Natural killer cell (primary cell): ENCODE data around the gene CNNM3. TPM values are rescaled to one million over a fixed set of nuclear protein-coding genes. Genes with fewer than 3 reads are reported as not detected.

Source experiments
- ATAC-seq, 3 donors: fragments of 150-1000 bp in 2 of 3; fragments of 200-7000 bp in 1 of 3; cut with Tn5 transposase; 1 replicate in 1 of 3; 2 replicates in 2 of 3; pipeline ENCODE4 v1.10.0; 2021; ENCODE audit warnings: mild to moderate bottlenecking in 2 of 3, moderate library complexity in 2 of 3
- DNase-seq, 2 donors: peaks; one replicate each; pipeline versions ENCODE4 v3.0.0 to v3.0.0-alpha.2; 2013 to 2021; ENCODE audit warnings: mixed read lengths in 1 of 2
- H3K27ac ChIP-seq: one replicate; pipeline ENCODE4 v1.5.1; 2013; ENCODE audit warnings: mild to moderate bottlenecking, low read length
- H3K27me3 ChIP-seq: one replicate; pipeline ENCODE4 v1.6.1; 2013; ENCODE audit warnings: low read length; ENCODE audit not compliant: control insufficient read depth, insufficient read depth
- H3K36me3 ChIP-seq: one replicate; pipeline ENCODE4 v1.6.1; 2013; ENCODE audit warnings: low read length; ENCODE audit not compliant: control insufficient read depth, insufficient read depth
- H3K4me1 ChIP-seq: one replicate; pipeline ENCODE4 v1.6.1; 2013; ENCODE audit warnings: low read length; ENCODE audit not compliant: control insufficient read depth, insufficient read depth
- H3K4me3 ChIP-seq: one replicate; pipeline ENCODE4 v1.5.1; 2013; ENCODE audit warnings: low read length
- H3K9me3 ChIP-seq: one replicate; pipeline ENCODE4 v1.6.1; 2013; ENCODE audit warnings: low read length; ENCODE audit not compliant: control insufficient read depth, insufficient read depth
- H3K27ac Mint-ChIP-seq, 2 donors: one replicate each; pipeline ENCODE4 v1.8.0; 2022; ENCODE audit warnings: mild to moderate bottlenecking in 2 of 2, mixed read lengths in 2 of 2, moderate library complexity in 1 of 2
- H3K27me3 Mint-ChIP-seq, 2 donors: one replicate each; pipeline ENCODE4 v1.8.0; 2022; ENCODE audit warnings: low read depth in 2 of 2, mixed read lengths in 2 of 2
- H3K36me3 Mint-ChIP-seq: one replicate; pipeline ENCODE4 v1.8.0; 2022; ENCODE audit warnings: mixed read lengths
- H3K4me1 Mint-ChIP-seq, 2 donors: one replicate each; pipeline ENCODE4 v1.8.0; 2022; ENCODE audit warnings: mixed read lengths in 2 of 2
- H3K4me3 Mint-ChIP-seq: one replicate; pipeline ENCODE4 v1.8.0; 2022; ENCODE audit warnings: mild to moderate bottlenecking, moderate library complexity, mixed read lengths
- H3K9me3 Mint-ChIP-seq, 2 donors: one replicate each; pipeline ENCODE4 v1.8.0; 2022; ENCODE audit warnings: mixed read lengths in 2 of 2
- CTCF ChIP-seq: fragments of 200-600 bp; IDR thresholded peaks from one replicate; pipeline ENCODE4 v1.8.0; 2022; ENCODE audit warnings: antibody characterized with exemption
- WGBS: methylation state at CpG from one replicate; pipeline ENCODE4 v1.1.7; 2013; ENCODE audit warnings: missing lambda C conversion rate; ENCODE audit not compliant: insufficient coverage; 5-methylcytosine and 5-hydroxymethylcytosine counted together
- intact Hi-C: fragments of 100-400 bp; cut with micrococcal nuclease; formaldehyde crosslinking; loops from one replicate; pipeline ENCODE4 v1.14.2; 2022
- total RNA-seq, 4 donors: library from RNA; stranded (reverse); fragments of 120-200 nt in 1 of 4; gene quantifications; one replicate each; pipeline versions ENCODE4 v1.2.3 to v1.2.4, GENCODE V29; 2013 to 2022

The CNNM3 gene
- total RNA-seq, 3 donors from 2014 or later (not counting 1 experiment from before 2014, with no cell fraction given) = 33.8 to 55.2 (median 45.6) TPM

GRCh38 chr2:96783388-96783787 is 32.7 kb upstream of the CNNM3 start:
- Mint-ChIP-seq H3K27ac (no peak overlapping the region), H3K4me1 (no peaks in the 10 kb centered on the region), H3K9me3 (no peaks in the 10 kb centered on the region), H3K27me3 (no peaks in the 10 kb centered on the region), H3K36me3 (no peaks in the 10 kb centered on the region), H3K4me3 (no peak overlapping the region)
- 89% methylated on average over 3 of the region's 4 CpGs for WGBS
- Histone ChIP-seq H3K27ac (no peak overlapping the region), H3K27me3 (no peaks in the 10 kb centered on the region), H3K4me3 (no peak overlapping the region), H3K9me3 (no peaks in the 10 kb centered on the region), H3K4me1 (no peaks in the 10 kb centered on the region), H3K36me3 (no peaks in the 10 kb centered on the region)
- DNase-seq (no peak), ATAC-seq (no peak)
- TF ChIP-seq CTCF = no peak
- intact Hi-C loops = no loop called here

DNA sequence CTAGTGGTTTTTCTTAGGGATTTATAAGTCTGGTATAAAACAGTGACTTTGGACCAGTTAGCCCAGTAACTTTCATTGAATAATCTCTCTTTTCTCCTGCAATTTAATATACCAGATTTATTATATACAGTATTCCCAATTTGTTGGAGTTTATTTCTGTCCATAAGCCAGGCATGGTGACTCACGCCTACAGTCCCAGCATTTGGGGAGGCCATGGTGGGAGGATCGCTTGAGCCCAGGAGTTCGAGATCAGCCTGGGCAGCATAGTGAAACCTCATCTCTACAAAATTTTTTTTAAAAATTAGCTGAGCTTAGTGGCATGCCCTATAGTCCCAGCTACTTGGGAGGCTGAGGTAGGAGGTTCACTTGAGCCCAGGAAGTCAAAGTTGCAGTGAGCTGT is 28.7 kb upstream of the CNNM3 start:
- no peaks in the 10 kb centered on the region for H3K36me3 ChIP-seq
- Mint-ChIP-seq H3K4me1 (peaks cover 0 to 5% of the 10 kb centered on the region in 2 donors), H3K27ac (no peak overlapping the region), H3K36me3 (no peaks in the 10 kb centered on the region), H3K9me3 (no peaks in the 10 kb centered on the region), H3K27me3 (no peaks in the 10 kb centered on the region), H3K4me3 (no peak overlapping the region)
- H3K27ac ChIP-seq = no peak overlapping the region
- WGBS = 89% methylated on average over 3 of the region's 3 CpGs
- DNase-seq (no peak), ATAC-seq (no peak)
- no peaks in the 10 kb centered on the region for H3K27me3 ChIP-seq
- no peak overlapping the region for H3K4me3 ChIP-seq
- no peaks in the 10 kb centered on the region for H3K9me3 ChIP-seq
- no peak for TF ChIP-seq CTCF
- intact Hi-C loops = no loop called here
- H3K4me1 ChIP-seq = no peaks in the 10 kb centered on the region

DNA sequence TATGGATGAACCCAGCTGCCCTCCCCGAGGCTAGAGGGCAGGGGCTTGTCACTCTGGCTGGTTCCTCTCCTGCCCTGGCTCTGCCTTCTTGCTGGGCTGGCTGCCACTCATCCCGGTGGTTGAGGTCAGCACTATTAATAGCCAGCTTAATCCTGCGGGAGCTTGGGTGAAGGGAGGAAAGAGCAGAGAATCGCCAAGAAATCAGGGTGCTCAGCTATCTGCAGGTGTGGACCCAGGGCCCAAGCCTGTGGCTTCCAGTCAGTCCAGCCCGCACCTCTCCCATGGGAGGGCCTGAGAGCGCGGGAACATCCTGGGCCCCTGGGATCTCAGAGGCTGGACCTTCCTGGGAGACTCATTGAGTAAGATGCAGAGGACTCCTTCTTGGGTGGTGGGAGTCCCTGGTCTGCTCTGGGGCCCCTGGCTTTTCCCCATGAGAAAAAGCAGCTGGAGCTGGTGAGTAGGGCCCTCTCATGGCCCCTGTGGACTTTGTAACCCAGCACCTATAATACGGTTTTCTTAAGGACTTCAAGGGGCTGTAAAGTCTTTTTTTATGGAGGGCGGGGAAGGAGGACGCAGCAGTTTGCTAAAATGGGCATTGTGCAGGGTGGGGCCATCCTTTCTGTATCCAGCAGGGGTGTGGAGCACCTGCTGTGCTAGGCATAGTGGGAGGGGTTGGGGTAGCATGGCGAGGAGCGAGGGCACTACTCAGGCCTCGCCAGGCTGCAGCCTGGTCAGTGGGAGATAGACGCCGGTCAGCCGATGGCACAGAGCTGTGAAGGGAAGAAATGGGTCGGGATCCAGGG is 27.4 kb upstream of the CNNM3 start:
- H3K4me1 Mint-ChIP-seq = peaks cover 0 to 9% of the 10 kb centered on the region in 2 donors
- no peaks in the 10 kb centered on the region for H3K27me3 Mint-ChIP-seq
- no peaks in the 10 kb centered on the region for H3K27me3 ChIP-seq
- no peaks in the 10 kb centered on the region for H3K36me3 Mint-ChIP-seq
- H3K27ac Mint-ChIP-seq = no peak overlapping the region
- no peaks in the 10 kb centered on the region for H3K36me3 ChIP-seq
- no peak overlapping the region for H3K4me3 Mint-ChIP-seq
- no peak overlapping the region for H3K27ac ChIP-seq
- no peak for TF ChIP-seq CTCF
- no peaks in the 10 kb centered on the region for H3K9me3 ChIP-seq
- intact Hi-C loops = no loop called here
- H3K4me3 ChIP-seq = no peak overlapping the region
- no peaks in the 10 kb centered on the region for H3K4me1 ChIP-seq
- no peak for ATAC-seq
- no peaks in the 10 kb centered on the region for H3K9me3 Mint-ChIP-seq
- 93% methylated on average over 17 of the region's 17 CpGs for WGBS
- DNase-seq = no peak

DNA sequence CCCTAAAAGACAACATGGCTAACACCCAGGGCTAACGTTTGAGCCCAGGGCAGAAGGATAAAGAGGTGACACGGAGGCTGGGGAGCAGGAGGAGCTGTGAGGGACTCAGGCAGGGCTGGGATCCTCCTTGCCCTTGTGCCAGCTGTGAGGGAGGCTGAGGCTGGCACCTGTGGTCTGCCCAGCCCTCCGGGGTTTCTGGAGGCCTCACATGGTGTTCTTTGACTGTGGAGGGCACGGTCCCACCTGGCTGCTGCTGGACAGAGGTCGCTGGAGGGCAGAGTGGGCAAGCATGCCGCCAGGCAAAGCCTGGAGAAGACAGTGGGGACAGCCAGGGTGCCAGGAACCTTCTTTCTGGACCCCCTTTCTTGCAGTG is 26.8 kb upstream of the CNNM3 start:
- no peak overlapping the region for H3K27ac Mint-ChIP-seq
- H3K9me3 Mint-ChIP-seq = no peaks in the 10 kb centered on the region
- peaks cover 0 to 9% of the 10 kb centered on the region in 2 donors for H3K4me1 Mint-ChIP-seq
- no peaks in the 10 kb centered on the region for H3K27me3 Mint-ChIP-seq
- no peaks in the 10 kb centered on the region for H3K27me3 ChIP-seq
- H3K4me3 ChIP-seq = no peak overlapping the region
- H3K36me3 ChIP-seq = no peaks in the 10 kb centered on the region
- H3K4me3 Mint-ChIP-seq = no peak overlapping the region
- no peaks in the 10 kb centered on the region for H3K4me1 ChIP-seq
- H3K9me3 ChIP-seq = no peaks in the 10 kb centered on the region
- DNase-seq (no peak), ATAC-seq (no peak)
- H3K27ac ChIP-seq = no peak overlapping the region
- 89% methylated on average over 6 of the region's 6 CpGs for WGBS
- TF ChIP-seq CTCF = no peak
- H3K36me3 Mint-ChIP-seq = no peaks in the 10 kb centered on the region
- intact Hi-C loops = no loop called here
